DND-41 (cell line): Measurements from ENCODE around the gene FAM136A.
"Not testable (repeated sequence)": the region's sequence is repeated elsewhere in the genome, so short reads cannot be mapped to it uniquely, and the experiment has no call there.

Source experiments
- ATAC-seq: fragments of 200-7000 bp; cut with Tn5 transposase; 3 replicates; pipeline ENCODE4 v1.9.1; 2021; ENCODE audit warnings: low read depth; ENCODE audit not compliant: insufficient read depth
- DNase-seq: peaks from one replicate; pipeline ENCODE4 v3.0.0-alpha.2; 2020
- H2AFZ ChIP-seq: 2 replicates; pipeline ENCODE4 v1.6.0; 2012; ENCODE audit warnings: low read depth, low read length
- H3K27ac ChIP-seq: 2 replicates; pipeline ENCODE4 v1.5.1; 2012; ENCODE audit warnings: low read length, inconsistent platforms
- H3K27me3 ChIP-seq: fragments of 200-600 bp; sonication (generic); 2 replicates; pipeline ENCODE4 v1.6.0; 2012; ENCODE audit warnings: low read length, mild to moderate bottlenecking, inconsistent platforms; ENCODE audit not compliant: insufficient read depth, poor library complexity
- H3K36me3 ChIP-seq: 2 replicates; pipeline ENCODE4 v1.5.1; 2012; ENCODE audit warnings: low read length, inconsistent platforms; ENCODE audit not compliant: insufficient read depth
- H3K4me1 ChIP-seq: 2 replicates; pipeline ENCODE4 v1.5.1; 2012; ENCODE audit warnings: mild to moderate bottlenecking, low read length; ENCODE audit not compliant: insufficient read depth
- H3K4me2 ChIP-seq: 2 replicates; pipeline ENCODE4 v1.6.0; 2012; ENCODE audit warnings: mild to moderate bottlenecking, moderate library complexity, low read length, inconsistent platforms; ENCODE audit not compliant: insufficient read depth
- H3K4me3 ChIP-seq, 2 experiments: fragments of 200-600 bp in 1 of 2; shearing (Covaris generic) in 1 of 2; 2 replicates each; pipeline ENCODE4 v1.5.1; 2012 to 2016; ENCODE audit warnings: inconsistent platforms in 2 of 2, low read length in 2 of 2, mild to moderate bottlenecking in 2 of 2, low read depth in 1 of 2, moderate library complexity in 1 of 2
- H3K79me2 ChIP-seq: 2 replicates; pipeline ENCODE4 v1.6.0; 2012; ENCODE audit warnings: low read length, inconsistent platforms; ENCODE audit not compliant: insufficient read depth
- H3K9ac ChIP-seq: 2 replicates; pipeline ENCODE4 v1.6.0; 2012; ENCODE audit warnings: low read depth, mild to moderate bottlenecking, inconsistent platforms, low read length, moderate library complexity
- H3K9me3 ChIP-seq: 2 replicates; pipeline ENCODE4 v1.5.1; 2012; ENCODE audit warnings: low read length, moderate library complexity, mild to moderate bottlenecking, inconsistent platforms; ENCODE audit not compliant: insufficient read depth, severe bottlenecking
- H4K20me1 ChIP-seq: 2 replicates; pipeline ENCODE4 v1.6.0; 2012; ENCODE audit warnings: low read length; ENCODE audit not compliant: insufficient read depth
- EZH2 ChIP-seq: IDR thresholded peaks from 3 replicates; pipeline ENCODE4 v1.6.1; 2012; ENCODE audit warnings: borderline replicate concordance, low read depth, mild to moderate bottlenecking, moderate library complexity, low read length, inconsistent platforms; ENCODE audit not compliant: severe bottlenecking
- TF ChIP-seq, protein P1 (sequence below): IDR thresholded peaks from 2 replicates; pipeline ENCODE4 v1.5.1; 2012; ENCODE audit warnings: borderline replicate concordance, low read length, moderate library complexity, mild to moderate bottlenecking; ENCODE audit not compliant: poor library complexity, severe bottlenecking; ENCODE audit errors: extremely low read depth

The FAM136A gene

DNA sequence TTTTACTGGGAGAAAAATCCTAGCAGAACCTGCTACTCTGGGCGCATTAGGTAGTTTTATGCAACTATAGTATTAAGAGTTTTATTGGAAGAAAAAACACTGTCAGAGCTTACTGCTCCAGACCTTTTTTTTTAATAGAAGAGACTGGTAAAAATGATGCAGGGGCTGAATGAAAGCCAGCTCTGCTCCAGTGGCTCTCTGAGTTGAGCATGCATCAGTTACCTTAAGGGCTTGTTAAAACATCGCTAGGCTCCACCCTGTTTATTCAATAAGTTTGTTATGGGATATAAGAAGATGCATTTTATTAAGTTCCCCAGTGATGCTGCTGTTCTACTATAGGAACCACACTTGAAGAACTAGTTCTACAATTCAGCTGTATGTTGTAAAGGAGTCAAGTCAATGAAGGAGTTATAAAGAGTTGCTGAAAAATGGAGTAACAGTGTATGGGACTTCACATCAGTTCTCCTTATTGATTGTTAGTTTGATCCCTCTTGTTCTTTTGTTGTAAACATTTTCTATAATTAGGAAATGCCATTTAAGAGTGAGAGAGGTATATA, 21.5 kb downstream of the FAM136A start:
- H3K9me3 ChIP-seq: no peaks in the 10 kb centered on the region
- H3K27me3 ChIP-seq: no peaks in the 10 kb centered on the region
- H3K27ac ChIP-seq: no peak overlapping the region
- TF ChIP-seq EZH2: no peak
- TF ChIP-seq, protein P1, sequence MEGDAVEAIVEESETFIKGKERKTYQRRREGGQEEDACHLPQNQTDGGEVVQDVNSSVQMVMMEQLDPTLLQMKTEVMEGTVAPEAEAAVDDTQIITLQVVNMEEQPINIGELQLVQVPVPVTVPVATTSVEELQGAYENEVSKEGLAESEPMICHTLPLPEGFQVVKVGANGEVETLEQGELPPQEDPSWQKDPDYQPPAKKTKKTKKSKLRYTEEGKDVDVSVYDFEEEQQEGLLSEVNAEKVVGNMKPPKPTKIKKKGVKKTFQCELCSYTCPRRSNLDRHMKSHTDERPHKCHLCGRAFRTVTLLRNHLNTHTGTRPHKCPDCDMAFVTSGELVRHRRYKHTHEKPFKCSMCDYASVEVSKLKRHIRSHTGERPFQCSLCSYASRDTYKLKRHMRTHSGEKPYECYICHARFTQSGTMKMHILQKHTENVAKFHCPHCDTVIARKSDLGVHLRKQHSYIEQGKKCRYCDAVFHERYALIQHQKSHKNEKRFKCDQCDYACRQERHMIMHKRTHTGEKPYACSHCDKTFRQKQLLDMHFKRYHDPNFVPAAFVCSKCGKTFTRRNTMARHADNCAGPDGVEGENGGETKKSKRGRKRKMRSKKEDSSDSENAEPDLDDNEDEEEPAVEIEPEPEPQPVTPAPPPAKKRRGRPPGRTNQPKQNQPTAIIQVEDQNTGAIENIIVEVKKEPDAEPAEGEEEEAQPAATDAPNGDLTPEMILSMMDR: no peak
- H3K4me2 ChIP-seq: no peak overlapping the region
- H4K20me1 ChIP-seq: peaks cover 32% of the 10 kb centered on the region
- no peak overlapping the region for H2AFZ ChIP-seq
- H3K4me1 ChIP-seq: no peaks in the 10 kb centered on the region; the same call in 1 of the 2 replicates
- H3K4me3 ChIP-seq: no peak overlapping the region
- H3K36me3 ChIP-seq: peaks cover 84% of the 10 kb centered on the region
- DNase-seq (no peak), ATAC-seq (no peak)
- H3K9ac ChIP-seq: no peak overlapping the region
- H3K79me2 ChIP-seq: peaks cover 32% of the 10 kb centered on the region

DNA sequence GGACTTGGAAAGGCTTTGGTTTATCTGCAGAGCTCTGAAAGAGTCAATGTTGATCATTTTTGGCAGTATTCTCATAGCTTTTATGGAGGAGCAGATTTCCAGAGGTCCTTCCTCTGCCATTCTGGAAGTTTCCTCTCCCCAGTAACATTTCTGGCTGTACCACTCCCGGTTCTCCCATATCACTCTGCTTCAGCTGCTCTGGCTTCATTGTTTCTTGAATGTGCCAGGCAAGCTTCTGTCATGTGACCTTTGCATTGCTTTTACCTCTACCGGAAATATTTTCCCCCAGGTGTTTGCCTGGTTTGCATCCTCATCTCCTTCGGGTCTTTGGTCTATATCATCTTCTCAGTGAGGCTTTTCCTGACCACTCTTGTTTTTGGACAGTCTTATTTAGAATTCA, 31.5 kb downstream of the FAM136A start:
- Histone ChIP-seq H3K27me3 (no peaks in the 10 kb centered on the region), H4K20me1 (no peaks in the 10 kb centered on the region), H3K9me3 (no peaks in the 10 kb centered on the region), H3K79me2 (no peaks in the 10 kb centered on the region), H3K9ac (no peak overlapping the region), H3K27ac (no peak overlapping the region), H3K36me3 (peaks cover 15% of the 10 kb centered on the region), H3K4me2 (no peak overlapping the region), H2AFZ (no peak overlapping the region), H3K4me1 (no peaks in the 10 kb centered on the region), H3K4me3 (no peak overlapping the region)
- ATAC-seq: no peak
- no peak for DNase-seq
- TF ChIP-seq EZH2: no peak
- TF ChIP-seq, protein P1: no peak

DNA sequence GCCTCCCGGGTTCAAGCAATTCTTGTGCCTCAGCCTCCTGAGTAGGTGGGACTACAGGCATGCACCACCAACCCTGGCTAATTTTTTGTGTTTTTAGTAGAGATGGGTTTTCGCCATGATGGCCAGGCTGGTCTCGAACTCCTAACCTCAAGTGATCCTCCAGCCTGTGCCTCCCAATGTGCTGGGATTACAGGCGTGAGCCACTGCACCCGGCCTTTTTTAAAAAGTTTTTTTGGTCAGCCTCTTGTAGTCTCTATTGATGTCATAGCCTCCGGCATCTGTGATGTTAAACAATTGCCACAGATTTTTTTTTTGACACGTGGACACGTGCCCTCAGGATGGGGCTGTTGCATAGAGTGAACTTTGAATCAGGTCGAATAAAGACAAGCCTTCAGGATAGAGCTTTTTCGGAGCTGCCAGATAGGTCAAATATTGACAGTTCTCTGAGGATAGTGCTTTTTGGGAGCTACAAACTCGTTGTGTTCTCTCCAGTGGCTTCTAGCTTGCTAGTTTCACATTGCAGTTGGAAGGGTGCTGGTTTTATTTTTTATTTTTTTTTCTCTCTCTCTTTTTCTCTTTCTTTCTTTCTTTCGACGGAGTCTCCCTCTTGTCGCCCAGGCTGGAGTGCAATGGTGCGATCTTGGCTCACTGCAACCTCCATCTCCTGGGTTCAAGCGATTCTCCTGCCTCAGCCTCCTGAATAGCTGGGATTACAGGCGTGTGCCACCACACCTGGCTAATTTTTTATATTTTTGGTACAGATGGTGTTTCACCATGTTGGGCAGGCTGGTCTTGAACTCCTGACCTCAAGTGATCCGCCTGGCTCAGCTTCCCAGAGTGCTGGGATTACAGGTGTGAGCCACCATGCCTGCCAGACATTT, 32.2 kb downstream of the FAM136A start:
- not testable (repeated sequence) for H3K4me2 ChIP-seq

DNA sequence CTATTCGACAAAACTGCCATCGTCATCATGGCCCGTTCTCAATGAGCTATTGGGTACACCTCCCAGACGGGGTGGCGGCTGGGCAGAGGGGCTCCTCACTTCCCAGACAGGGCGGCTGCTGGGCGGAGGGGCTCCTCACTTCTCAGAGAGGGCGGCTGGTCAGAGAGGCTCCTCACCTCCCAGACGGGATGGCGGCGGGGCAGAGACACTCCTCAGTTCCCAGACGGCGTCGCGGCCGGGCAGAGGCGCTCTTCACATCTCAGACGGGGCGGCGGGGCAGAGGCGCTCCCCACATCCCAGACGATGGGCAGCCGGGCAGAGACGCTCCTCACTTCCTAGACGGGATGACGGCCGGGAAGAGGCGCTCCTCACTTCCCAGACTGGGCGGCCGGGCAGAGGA, 34.9 kb downstream of the FAM136A start:
- H4K20me1 ChIP-seq, DNase-seq: not testable (repeated sequence)

More for the DNA sequence above, 32.2 kb downstream of the FAM136A start:
- not testable (repeated sequence) for H3K27me3 ChIP-seq, H3K27ac ChIP-seq, H3K9me3 ChIP-seq, DNase-seq, H3K4me3 ChIP-seq, H3K79me2 ChIP-seq, H2AFZ ChIP-seq, H4K20me1 ChIP-seq, H3K9ac ChIP-seq, H3K4me1 ChIP-seq, ATAC-seq
- peaks cover 14% of the 10 kb centered on the region for H3K36me3 ChIP-seq

More for the DNA sequence above, 34.9 kb downstream of the FAM136A start:
- H2AFZ ChIP-seq, H3K9me3 ChIP-seq, H3K79me2 ChIP-seq, H3K4me2 ChIP-seq, H3K27me3 ChIP-seq, H3K4me3 ChIP-seq, H3K4me1 ChIP-seq, H3K9ac ChIP-seq, ATAC-seq, H3K27ac ChIP-seq: not testable (repeated sequence)
- H3K36me3 ChIP-seq: peaks cover 18% of the 10 kb centered on the region
